NCI-H128 (cell line): ENCODE results near the gene ASNSD1.

ENCODE experiments used
- DNase-seq: peaks from one replicate; lab custom pipeline; 2025; ENCODE audit not compliant: unreplicated experiment; lab: John Stamatoyannopoulos, UW

The ASNSD1 gene

GRCh38 chr2:189661148-189661956 lies at the start of gene ASNSD1:
ASNSD1 (plus strand) TSS chr2:189661459; CDS start chr2:189666133, 4,674 bp downstream.
- peak; percentile 94 for DNase-seq

DNA sequence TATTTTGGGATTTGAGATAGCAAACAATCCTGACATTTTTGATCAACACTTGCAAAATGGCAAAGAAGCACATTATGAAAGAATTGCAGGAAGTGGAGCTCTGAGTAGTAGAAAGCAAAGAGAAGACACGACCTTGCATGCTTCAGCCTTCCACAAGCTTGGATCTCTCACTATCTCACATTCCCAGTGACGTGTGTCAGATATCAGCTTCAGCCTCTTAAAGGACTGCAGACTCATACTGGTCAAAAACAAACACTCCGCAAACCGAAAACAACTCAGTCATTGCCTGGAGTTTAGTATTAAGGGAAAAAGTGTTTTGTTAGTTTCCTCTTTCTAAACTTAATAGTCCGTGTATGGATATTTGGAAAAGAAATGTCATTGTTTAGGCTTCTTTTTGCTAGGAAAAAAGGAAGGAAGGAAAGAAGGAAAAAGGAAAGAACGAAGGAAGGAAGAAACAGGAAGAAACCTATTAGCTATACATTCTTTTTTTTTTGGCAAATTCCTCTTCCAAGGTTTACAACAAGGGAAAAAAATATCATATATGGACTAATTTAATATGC lies 48.1 kb upstream of the ASNSD1 start:
- DNase-seq: no peak

DNA sequence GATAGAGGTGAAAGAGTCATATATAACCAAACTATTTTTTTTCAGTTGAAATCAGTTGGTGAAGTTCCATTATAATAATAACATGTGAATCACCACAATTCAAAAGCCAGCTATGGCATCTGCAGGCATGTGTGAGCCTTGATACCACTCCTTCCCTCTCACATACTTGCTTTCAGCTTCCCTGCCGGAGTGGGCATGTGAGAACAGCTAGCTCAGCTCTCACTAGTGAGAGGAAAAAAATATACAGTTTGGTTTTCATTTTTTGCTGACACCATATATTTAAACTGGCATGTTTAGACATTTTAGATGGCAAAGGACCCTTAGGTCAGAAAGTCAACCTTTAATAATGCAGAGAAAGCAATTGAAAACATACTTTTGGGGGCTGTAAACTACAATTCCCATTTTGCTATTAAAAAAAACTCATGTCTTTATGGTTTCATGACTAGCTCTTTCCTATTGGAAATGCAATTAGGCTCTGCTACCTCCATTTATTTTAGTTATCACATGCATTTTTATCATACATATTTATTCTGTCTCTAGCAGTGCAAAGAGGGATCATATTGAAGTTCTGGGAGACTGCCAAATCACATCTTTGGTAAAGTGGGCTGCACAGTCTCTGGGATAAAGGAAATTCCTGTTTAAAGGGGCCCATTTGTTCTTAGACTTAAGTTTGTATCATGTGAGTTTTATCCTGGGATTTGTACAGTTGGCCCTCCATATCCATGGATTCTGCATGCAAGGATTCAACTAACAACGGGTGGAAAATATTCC lies 47.4 kb upstream of the ASNSD1 start:
- DNase-seq: no peak

- no peak for DNase-seq
Observed at GRCh38 chr2:189614585-189614984, 46.7 kb upstream of the ASNSD1 start.

GRCh38 chr2:189618197-189618596 lies 43.1 kb upstream of the ASNSD1 start:
- no peak for DNase-seq

- no peak for DNase-seq
Observed at GRCh38 chr2:189621781-189622180, 39.5 kb upstream of the ASNSD1 start.

DNA sequence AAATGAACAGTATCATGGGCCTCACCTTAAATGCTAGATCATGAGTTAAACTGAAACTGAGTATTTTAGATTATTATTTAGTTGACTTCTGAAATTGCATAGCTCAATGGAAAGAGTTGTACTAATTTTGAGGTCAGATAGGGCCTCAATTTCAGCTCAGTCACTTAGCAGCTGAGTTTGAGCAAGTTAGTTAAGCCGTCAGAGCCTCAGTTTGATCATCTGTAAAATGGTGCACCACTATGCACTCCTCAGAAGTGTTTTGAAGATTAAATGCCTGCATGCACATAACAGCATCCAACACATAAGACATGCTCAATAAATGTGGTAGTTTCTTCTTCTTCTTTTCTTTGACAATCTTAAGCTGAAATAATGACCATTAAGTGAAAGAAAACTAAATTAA lies 38.2 kb upstream of the ASNSD1 start:
- DNase-seq: no peak

- no peak for DNase-seq
Observed at GRCh38 chr2:189624648-189625355, 36.5 kb upstream of the ASNSD1 start.

- DNase-seq: no peak
Observed at GRCh38 chr2:189625636-189626035, 35.6 kb upstream of the ASNSD1 start.

GRCh38 chr2:189627789-189628188 lies 33.5 kb upstream of the ASNSD1 start:
- no peak for DNase-seq

DNA sequence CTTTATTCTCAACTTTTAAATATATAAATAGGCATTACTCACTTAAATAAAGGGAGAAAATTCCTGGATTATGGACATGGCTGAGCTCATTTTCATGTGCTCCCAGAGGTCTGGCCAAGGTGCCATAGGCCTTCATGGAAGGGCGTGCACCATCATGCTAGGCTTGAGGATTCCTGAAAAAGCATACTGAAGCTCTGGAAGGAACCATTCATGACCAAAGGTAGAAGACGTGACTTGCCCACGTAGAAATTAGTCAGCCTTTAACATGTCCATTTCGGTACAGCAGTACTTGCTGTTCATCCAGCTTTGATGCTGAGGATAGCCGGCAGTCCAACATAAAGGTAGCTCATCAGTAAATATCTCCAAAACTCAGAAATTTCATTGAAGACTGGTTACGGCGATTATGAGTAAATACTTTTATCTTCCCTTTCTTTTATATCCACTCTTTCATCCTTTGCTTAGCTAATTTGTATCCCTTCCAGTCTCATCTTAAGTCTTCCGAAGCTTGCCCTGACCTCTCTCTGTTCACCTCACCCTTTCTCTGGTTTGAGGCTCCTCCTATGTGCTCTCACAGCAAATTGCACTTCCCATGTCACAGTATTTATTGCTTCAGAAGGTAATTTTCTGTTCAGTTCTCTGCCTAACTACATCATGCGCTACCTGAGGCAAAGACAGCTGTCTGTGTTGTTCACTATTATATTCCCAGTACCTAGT lies 32.3 kb upstream of the ASNSD1 start:
- no peak for DNase-seq

- no peak for DNase-seq
Observed at GRCh38 chr2:189629531-189630453, 31.5 kb upstream of the ASNSD1 start.

- no peak for DNase-seq
Observed at GRCh38 chr2:189631849-189632248, 29.4 kb upstream of the ASNSD1 start.

- DNase-seq: no peak
Observed at GRCh38 chr2:189633392-189633811, 27.9 kb upstream of the ASNSD1 start.

GRCh38 chr2:189635353-189635752 lies 25.9 kb upstream of the ASNSD1 start:
- no peak for DNase-seq

- no peak for DNase-seq
Observed at GRCh38 chr2:189638301-189639006, 22.8 kb upstream of the ASNSD1 start.

DNA sequence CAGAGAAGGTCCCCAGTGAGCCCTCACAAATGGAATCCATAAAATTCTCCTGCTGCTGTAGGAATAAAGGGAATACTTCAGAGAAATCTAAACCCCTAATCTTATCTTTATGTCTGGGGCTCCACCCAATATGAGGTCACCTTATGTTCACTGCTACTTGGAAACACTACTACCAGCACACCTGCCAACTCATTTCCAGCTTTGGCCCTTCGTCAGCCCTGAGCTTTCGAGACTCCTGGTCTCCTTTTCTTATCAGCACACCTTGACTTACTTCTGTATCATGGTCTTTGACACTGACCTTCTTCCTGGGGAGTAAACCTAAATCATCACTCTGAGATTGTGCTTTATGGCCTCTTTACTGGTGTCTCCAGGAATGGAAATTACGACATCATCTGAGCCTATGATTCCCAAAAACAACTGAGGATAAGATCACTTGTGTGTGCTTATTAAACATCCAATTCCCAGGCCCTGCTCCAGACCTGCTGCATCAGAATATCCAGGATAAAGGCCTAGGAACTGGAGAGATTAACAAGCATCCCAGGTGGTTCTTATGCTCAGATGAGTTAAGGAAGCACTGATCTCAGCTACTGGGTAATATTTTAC lies 22.2 kb upstream of the ASNSD1 start:
- DNase-seq: no peak

GRCh38 chr2:189641002-189641401 lies 20.3 kb upstream of the ASNSD1 start:
- no peak for DNase-seq

GRCh38 chr2:189641590-189641989 lies 19.7 kb upstream of the ASNSD1 start:
- DNase-seq: no peak
